ENCODE data around the gene CENPVL2.
"Not testable (repeated sequence)": the region's sequence is repeated elsewhere in the genome, so short reads cannot be mapped to it uniquely, and the experiment has no call there.

CENPVL2 gene

DNA sequence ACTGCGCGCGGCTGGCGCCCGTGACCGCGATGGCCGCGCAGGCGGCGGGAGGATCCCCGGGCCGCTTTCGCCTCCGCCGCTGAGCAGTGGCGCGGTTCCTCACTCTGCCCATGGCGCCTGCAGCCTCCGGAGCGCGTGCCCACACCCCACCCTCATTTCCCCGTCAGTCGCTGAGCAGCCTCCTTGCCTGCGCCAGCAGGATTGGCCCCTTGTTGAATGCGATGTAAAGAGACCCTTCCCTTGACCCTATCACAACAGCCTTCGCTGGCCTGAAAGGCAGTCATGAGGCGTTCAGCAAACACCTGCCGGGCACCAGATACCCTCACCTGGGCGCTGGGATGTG is at the start of gene CENPVL2:
CENPVL2 (minus strand) TSS at position 112 of the 343 bp plus-strand sequence; CDS start at position 112, 0 bp downstream.
- not testable (repeated sequence) for DNase-seq (ENCODE audit: low read depth)

GRCh38 chrX:51728202-51728601 is 45.6 kb upstream of the CENPVL2 start:
- DNase-seq (ENCODE audit: low read depth), result no peak

DNA sequence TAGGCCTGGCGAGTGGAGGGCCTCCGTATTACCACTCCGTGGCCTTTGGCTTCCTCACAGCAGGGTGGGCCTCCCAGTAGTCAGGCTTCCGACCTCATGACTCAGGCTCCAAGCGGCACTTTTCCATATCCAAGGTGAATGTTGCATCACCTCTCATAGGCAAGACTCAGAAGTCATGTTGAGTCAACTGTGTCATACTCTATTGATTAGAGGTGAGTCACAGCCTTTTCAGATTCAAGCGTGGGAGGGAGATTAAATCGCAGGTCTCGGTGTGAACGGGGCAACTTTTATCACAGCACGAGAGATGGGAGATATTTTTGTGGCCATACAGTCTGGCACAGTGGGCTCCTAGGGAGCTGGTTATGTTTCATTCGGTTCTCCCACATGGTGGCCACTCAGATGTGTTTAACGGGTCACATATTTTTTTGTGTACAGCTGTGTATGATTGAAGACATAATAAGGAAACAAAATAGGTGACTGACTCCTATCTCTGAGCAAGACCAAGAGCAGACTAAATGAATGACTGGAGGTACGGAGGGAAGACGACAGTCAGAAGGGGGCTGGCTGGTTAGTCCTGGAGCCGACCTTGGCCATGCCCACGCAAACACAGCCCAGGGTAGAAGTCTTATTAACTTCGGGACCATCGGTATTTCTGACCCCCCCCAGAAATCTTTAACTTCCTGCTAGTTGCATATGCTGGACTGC is 30.5 kb upstream of the CENPVL2 start:
- DNase-seq (ENCODE audit: low read depth), result not testable (repeated sequence)

DNA sequence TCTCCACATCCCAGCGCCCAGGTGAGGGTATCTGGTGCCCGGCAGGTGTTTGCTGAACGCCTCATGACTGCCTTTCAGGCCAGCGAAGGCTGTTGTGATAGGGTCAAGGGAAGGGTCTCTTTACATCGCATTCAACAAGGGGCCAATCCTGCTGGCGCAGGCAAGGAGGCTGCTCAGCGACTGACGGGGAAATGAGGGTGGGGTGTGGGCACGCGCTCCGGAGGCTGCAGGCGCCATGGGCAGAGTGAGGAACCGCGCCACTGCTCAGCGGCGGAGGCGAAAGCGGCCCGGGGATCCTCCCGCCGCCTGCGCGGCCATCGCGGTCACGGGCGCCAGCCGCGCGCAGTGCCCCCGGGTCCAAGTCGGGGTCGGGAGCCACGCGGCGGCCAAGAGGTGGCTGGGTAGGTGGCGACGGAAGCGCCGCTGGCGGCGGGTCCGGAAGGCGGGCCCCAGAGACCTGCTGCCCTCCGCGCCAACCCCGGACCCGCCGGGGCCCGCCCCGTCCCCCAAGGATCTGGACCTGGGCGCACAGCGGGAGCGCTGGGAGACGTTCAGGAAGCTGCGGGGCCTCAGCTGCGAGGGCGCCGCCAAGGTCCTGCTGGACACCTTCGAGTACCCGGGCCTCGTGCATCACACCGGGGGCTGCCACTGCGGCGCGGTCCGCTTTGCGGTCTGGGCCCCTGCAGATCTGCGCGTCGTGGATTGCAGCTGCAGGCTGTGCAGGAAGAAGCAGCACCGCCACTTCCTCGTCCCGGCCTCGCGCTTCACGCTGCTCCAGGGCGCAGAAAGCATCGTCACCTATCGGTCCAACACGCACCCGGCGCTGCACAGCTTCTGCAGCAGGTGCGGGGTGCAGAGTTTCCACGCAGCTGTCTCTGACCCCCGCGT is 27.9 kb upstream of the CENPVL2 start, which contains the start of gene CENPVL1:
CENPVL1 (plus strand) TSS at position 236 of the 888 bp plus-strand sequence; CDS start at position 236, 0 bp downstream.
- DNase-seq (ENCODE audit: low read depth), result not testable (repeated sequence)

DNA sequence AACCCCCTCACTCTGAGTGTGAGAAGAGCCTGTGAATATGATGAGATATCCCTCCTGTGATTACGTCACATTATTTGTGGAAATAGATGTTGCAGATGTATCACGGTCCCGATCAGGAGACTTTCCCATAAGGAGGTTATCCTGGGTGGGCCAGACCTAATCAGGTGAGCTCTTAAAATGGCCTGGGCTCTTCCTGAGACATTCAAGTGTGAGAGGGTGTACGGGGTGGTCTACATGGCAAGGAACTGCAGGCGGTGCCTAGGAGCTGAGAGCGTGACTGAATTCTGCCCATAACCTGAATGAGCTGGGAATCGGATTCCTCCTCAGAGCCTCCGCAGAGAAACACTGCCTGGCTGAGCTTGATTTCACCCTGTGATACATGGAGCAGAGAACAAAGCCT is 14.8 kb upstream of the CENPVL2 start:
- no peak for DNase-seq (ENCODE audit: low read depth)

DNA sequence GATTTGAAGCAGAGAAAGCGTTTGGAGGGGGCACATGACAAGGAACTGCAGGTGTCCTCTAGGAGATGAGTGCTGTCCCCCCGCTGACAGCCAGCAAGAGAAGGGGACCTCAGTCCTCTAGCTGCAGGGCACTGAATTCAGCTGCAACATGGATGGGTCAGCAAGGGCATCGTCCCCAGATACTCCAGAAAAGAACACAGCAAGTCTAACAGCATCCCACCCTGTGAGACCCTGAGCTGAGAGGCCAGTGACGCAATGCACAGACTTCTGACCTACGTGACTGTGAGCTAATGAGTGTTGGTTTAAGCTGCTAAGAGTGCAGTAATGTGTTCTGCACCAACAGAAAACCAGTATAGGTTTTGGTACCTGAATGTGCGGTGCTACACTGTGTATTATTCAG is 11.6 kb upstream of the CENPVL2 start:
- DNase-seq (ENCODE audit: low read depth), result no peak

- DNase-seq (ENCODE audit: low read depth), result not testable (repeated sequence)
These were observed 567 bp downstream of the CENPVL2 start for GRCh38 chrX:51681808-51682719.

- DNase-seq (ENCODE audit: low read depth), result not testable (repeated sequence)
These were observed 2.8 kb downstream of the CENPVL2 start for GRCh38 chrX:51679689-51680433.

GRCh38 chrX:51665981-51666380 is 16.6 kb downstream of the CENPVL2 start:
- DNase-seq (ENCODE audit: low read depth), result no peak

GRCh38 chrX:51643377-51643776 is 39.3 kb downstream of the CENPVL2 start:
- DNase-seq (ENCODE audit: low read depth), result no peak

- no peak for DNase-seq (ENCODE audit: low read depth)
These were observed 41.1 kb downstream of the CENPVL2 start for GRCh38 chrX:51641421-51642021.

GRCh38 chrX:51636511-51636910 is 46.1 kb downstream of the CENPVL2 start:
- DNase-seq (ENCODE audit: low read depth), result not testable (repeated sequence)

All from T-helper 22 cell (primary cell).